ENCODE data around the gene TIAL1. TPM values are rescaled to one million over a fixed set of nuclear protein-coding genes. Genes with fewer than 3 reads are reported as not detected.
"Not testable (repeated sequence)": the region's sequence is repeated elsewhere in the genome, so short reads cannot be mapped to it uniquely, and the experiment has no call there.

Gene TIAL1
- total RNA-seq, 1 donor from 2014 or later = 43.8 TPM

DNA sequence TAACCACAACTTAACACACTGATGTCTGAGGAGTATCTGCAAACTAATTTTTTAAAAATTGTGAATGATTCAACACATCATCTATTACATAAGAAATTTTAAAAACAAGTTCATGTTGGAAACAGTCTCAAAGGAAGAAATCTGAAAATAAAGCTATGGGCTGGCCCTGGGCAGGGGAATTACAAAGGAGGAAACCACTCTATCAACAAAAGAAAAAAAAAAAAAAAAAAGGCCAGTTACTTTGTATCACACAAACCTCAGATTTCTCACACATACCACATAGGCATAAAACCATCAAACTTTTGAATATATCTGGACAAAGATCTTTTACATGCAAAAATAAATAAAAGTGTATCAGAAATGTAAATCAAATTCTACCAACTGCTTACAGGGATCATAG lies 20.8 kb downstream of the TIAL1 start:
- no peak for DNase-seq (ENCODE audit: low read depth)
- H3K4me3 ChIP-seq (ENCODE audit: low read depth, low read length) = no peak overlapping the region
- TF ChIP-seq, protein P1, sequence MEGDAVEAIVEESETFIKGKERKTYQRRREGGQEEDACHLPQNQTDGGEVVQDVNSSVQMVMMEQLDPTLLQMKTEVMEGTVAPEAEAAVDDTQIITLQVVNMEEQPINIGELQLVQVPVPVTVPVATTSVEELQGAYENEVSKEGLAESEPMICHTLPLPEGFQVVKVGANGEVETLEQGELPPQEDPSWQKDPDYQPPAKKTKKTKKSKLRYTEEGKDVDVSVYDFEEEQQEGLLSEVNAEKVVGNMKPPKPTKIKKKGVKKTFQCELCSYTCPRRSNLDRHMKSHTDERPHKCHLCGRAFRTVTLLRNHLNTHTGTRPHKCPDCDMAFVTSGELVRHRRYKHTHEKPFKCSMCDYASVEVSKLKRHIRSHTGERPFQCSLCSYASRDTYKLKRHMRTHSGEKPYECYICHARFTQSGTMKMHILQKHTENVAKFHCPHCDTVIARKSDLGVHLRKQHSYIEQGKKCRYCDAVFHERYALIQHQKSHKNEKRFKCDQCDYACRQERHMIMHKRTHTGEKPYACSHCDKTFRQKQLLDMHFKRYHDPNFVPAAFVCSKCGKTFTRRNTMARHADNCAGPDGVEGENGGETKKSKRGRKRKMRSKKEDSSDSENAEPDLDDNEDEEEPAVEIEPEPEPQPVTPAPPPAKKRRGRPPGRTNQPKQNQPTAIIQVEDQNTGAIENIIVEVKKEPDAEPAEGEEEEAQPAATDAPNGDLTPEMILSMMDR (conservative IDR thresholded peaks at IDR 0.05; ENCODE audit: low read depth, low read length) = no peak

DNA sequence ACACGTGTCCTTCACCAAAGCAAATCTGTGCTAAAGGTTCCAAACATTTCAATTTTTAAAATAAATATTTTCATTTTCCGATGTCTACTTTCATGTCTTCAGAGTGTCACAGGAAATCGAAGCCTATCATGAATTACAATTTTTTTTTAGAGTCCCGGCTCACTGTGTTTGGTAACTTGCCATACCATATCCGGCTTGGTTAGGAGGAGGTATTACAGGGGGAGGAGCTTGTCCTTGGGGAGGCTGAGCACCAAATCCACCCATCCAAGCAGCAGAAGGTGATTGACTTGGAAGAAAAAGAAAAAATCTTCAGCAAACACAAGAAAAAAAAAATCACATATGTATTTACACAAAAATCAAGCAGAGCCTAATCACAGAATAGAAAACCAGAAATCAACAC lies 21.3 kb downstream of the TIAL1 start:
- no peak for DNase-seq (ENCODE audit: low read depth)
- H3K4me3 ChIP-seq (ENCODE audit: low read depth, low read length) = no peak overlapping the region
- TF ChIP-seq, protein P1 (conservative IDR thresholded peaks at IDR 0.05; ENCODE audit: low read depth, low read length) = no peak

DNA sequence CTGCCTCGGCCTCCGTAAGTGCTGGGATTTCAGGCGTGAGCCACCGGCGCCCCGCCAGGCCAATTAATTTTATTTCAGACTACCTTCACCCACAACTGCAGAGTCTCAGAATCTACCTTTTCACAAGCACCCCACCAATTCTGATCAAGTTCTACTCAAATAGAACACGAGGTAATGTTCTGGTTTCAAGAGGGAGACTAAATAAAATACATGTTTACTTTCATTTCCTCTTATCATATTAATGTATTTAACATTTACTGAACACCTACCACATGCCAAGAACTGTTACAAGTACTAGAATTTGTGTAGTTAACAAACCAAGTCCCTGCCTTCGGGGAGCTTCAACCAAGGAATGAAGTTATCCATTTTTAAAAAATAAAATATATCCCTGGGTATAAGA lies 28.8 kb downstream of the TIAL1 start:
- no peak for DNase-seq (ENCODE audit: low read depth)
- no peak overlapping the region for H3K4me3 ChIP-seq (ENCODE audit: low read depth, low read length)
- TF ChIP-seq, protein P1 (conservative IDR thresholded peaks at IDR 0.05; ENCODE audit: low read depth, low read length) = no peak

DNA sequence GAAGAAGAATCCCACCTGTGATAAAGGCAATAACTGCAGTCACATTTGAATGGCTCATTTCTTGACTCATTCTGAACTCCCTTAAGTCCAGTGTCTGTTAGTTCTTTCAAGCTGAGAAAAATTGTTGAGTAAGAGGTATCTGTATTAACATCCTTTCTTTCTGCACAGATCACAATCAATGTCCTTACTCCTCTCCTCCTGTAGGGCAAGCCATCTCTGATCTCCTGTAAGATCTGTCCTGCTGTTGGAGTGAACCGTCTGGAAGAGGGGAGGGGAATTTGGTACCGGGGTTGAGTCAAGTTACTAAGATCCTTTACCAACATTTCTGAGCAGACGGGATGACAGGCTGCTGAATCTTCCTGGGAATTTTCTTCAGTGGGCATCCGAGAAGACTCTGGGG lies 34.7 kb downstream of the TIAL1 start:
- no peak overlapping the region for H3K4me3 ChIP-seq (ENCODE audit: low read depth, low read length)
- DNase-seq (ENCODE audit: low read depth) = no peak
- TF ChIP-seq, protein P1 (conservative IDR thresholded peaks at IDR 0.05; ENCODE audit: low read depth, low read length) = no peak

DNA sequence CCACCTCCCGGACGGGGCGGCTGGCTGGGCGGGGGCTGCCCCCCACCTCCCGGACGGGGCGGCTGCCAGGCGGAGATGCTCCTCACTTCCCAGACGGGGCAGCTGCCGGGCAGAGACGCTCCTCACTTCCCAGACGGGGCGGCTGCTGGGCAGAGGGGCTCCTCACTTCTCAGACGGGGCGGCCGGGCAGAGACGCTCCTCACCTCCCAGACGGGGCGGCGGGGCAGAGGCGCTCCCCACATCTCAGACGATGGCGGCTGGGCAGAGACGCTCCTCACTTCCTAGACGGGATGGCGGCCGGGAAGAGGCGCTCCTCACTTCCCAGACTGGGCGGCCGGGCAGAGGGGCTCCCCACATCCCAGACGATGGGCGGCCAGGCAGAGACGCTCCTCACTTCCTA lies 37.3 kb downstream of the TIAL1 start:
- H3K4me3 ChIP-seq (ENCODE audit: low read depth, low read length); DNase-seq (ENCODE audit: low read depth): not testable (repeated sequence)

DNA sequence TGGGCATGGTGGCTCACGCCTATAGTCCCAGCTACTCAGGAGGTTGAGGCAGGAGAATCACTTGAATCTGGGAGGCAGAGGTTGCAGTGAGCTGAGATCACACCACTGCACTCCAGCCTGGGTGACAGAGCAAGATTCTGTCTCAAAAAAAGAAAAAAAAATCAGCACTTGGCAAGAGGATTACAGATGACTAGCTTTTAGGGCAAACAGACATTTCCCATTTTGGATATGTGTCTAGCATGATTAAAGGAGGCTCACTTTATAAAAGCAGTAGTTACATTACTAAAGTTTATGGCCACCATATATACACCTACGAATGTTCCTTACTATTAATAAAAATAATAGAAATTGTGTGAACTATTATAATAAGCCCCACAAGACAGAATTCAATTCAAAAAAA lies 40.7 kb downstream of the TIAL1 start:
- DNase-seq (ENCODE audit: low read depth); H3K4me3 ChIP-seq (ENCODE audit: low read depth, low read length): not testable (repeated sequence)

DNA sequence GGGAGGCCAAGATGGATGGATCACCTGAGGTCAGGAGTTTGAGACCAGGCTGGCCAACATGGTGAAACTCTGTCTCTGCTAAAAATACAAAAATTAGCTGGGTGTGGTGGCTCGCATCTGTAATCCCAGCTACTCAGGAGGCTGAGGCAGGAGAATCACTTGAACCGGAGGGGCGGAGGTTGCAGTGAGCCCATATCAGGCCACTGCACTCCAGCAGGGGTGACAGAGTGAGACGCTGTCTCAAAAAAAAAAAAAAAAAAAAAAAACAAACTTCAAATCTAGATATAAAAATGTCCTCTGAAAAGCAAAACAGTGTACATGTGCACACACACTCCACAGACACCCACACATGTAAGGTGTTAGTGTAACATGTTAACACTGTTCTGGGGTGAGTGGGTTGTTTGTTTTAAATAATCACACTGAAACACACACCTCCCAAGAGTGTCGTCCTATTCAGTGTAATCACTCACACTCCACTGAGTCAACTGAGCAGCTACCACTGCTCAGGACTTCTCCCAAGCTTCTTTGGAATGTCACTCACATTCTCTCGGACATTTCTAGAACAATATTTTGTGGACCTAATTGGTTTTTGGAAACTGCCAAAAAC lies 41.5 kb downstream of the TIAL1 start:
- no peak for DNase-seq (ENCODE audit: low read depth)
- TF ChIP-seq, protein P1 (conservative IDR thresholded peaks at IDR 0.05; ENCODE audit: low read depth, low read length) = no peak
- no peak overlapping the region for H3K4me3 ChIP-seq (ENCODE audit: low read depth, low read length)

DNA sequence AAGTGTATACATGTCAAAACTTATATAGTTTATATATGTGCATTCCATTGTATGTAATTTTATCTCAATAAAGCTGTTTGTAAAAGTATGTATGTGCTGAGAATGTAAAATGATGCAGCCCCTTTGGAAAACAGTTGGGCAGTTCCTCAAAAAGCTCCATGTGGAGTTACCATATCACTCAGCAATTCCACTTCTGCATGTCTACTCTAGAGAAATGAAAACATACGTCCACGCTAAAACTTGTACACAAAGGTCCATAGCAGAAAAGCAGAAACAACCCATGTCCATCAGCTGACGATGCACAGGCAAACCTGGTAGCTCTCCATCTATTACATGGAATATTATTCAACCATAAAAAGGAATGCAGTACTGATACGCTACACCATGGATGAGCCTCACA lies 45.9 kb downstream of the TIAL1 start:
- DNase-seq (ENCODE audit: low read depth) = no peak
- no peak overlapping the region for H3K4me3 ChIP-seq (ENCODE audit: low read depth, low read length)
- TF ChIP-seq, protein P1 (conservative IDR thresholded peaks at IDR 0.05; ENCODE audit: low read depth, low read length) = no peak
